DOHH2 (cell line): ENCODE measurements around the gene ALKAL2.

Source experiments
- H3F3A ChIP-seq: fragments of 200-600 bp; sonication (generic), shearing (Covaris generic); 2 replicates; pipeline ENCODE4 v1.6.0; 2016; ENCODE audit warnings: antibody characterized with exemption, mild to moderate bottlenecking; ENCODE audit not compliant: control insufficient read depth, insufficient read depth
- H3K27ac ChIP-seq: fragments of 200-600 bp; sonication (generic); 2 replicates; pipeline ENCODE4 v1.5.1; 2014; ENCODE audit warnings: low read depth, mild to moderate bottlenecking, low read length, moderate library complexity
- H3K27me3 ChIP-seq: fragments of 200-600 bp; sonication (generic); 2 replicates; pipeline ENCODE4 v1.6.1; 2014; ENCODE audit warnings: mild to moderate bottlenecking, low read length, mixed read lengths; ENCODE audit not compliant: control insufficient read depth
- H3K36me3 ChIP-seq: fragments of 200-600 bp; sonication (generic); 2 replicates; pipeline ENCODE4 v1.6.1; 2014; ENCODE audit warnings: mild to moderate bottlenecking, low read length, moderate library complexity, mixed read lengths; ENCODE audit not compliant: control insufficient read depth
- H3K4me1 ChIP-seq: fragments of 200-600 bp; sonication (generic); 2 replicates; pipeline ENCODE4 v1.6.1; 2014; ENCODE audit warnings: mild to moderate bottlenecking, low read length, mixed read lengths; ENCODE audit not compliant: control insufficient read depth
- H3K4me2 ChIP-seq: fragments of 200-600 bp; sonication (generic); 2 replicates; pipeline ENCODE4 v1.6.0; 2014; ENCODE audit warnings: mild to moderate bottlenecking, low read length, moderate library complexity
- H3K4me3 ChIP-seq: fragments of 200-600 bp; sonication (generic); 2 replicates; pipeline ENCODE4 v1.5.1; 2014; ENCODE audit warnings: mild to moderate bottlenecking, low read length, mixed read lengths
- H3K79me2 ChIP-seq: fragments of 200-600 bp; sonication (generic); 2 replicates; pipeline ENCODE4 v1.6.1; 2014; ENCODE audit warnings: mild to moderate bottlenecking, low read length, mixed read lengths; ENCODE audit not compliant: control insufficient read depth
- H3K9me2 ChIP-seq: fragments of 200-600 bp; sonication (generic); replicated peaks from 2 replicates; pipeline ENCODE4 v1.6.1; 2014; ENCODE audit warnings: mild to moderate bottlenecking, low read length, mixed read lengths; ENCODE audit not compliant: control insufficient read depth
- H3K9me3 ChIP-seq: fragments of 200-600 bp; sonication (generic); 2 replicates; pipeline ENCODE4 v1.6.1; 2014; ENCODE audit warnings: antibody characterized with exemption, low read length, mixed read lengths; ENCODE audit not compliant: control insufficient read depth, insufficient read depth
- H4K20me1 ChIP-seq: fragments of 200-600 bp; sonication (generic); 2 replicates; pipeline ENCODE4 v1.6.0; 2014; ENCODE audit warnings: low read depth, mild to moderate bottlenecking, antibody characterized with exemption, low read length, moderate library complexity; ENCODE audit not compliant: control insufficient read depth, insufficient read depth
- EZH2phosphoT487 ChIP-seq: fragments of 200-600 bp; sonication (generic); IDR thresholded peaks from 2 replicates; pipeline ENCODE4 v1.6.1; 2017; ENCODE audit warnings: borderline replicate concordance, mild to moderate bottlenecking, antibody characterized with exemption, low read length, moderate library complexity, mixed read lengths
- TF ChIP-seq, protein P1 (sequence below): fragments of 200-600 bp; sonication (generic); IDR thresholded peaks from one replicate; pipeline ENCODE4 v1.5.1; 2014; ENCODE audit warnings: antibody characterized with exemption, mild to moderate bottlenecking, low read depth, low read length; ENCODE audit not compliant: poor library complexity, severe bottlenecking

Gene ALKAL2

DNA sequence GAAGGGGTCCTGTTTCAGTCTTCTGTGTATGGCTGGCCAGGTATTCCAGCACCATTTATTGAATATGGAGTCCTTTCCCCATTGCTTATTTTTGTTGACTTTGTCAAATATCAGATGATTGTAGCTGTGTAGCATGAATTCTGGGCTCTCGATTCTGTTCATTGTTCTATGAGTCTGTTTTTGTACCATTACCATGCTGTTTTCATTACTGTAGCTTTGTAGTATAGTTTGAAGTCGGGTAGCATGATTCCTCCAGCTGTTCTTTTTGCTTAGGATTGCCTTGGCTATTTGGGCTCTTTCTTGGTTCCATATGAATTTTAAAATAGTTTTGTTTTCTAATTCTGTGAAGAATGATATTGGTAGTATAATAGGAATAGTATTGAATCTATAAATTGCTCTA is 30.0 kb downstream of the ALKAL2 start:
- H3F3A ChIP-seq: 0 out of 2 replicates have a peak, but pooled peaks cover 3% of the 10 kb centered on the region
- H3K36me3 ChIP-seq: no peaks in the 10 kb centered on the region
- no peaks in the 10 kb centered on the region for H3K9me2 ChIP-seq
- H3K9me3 ChIP-seq: peaks cover 8% of the 10 kb centered on the region
- no peaks in the 10 kb centered on the region for H3K79me2 ChIP-seq
- H3K4me1 ChIP-seq: no peaks in the 10 kb centered on the region
- no peak overlapping the region for H3K4me2 ChIP-seq
- H3K27ac ChIP-seq: no peak overlapping the region
- H4K20me1 ChIP-seq: no peaks in the 10 kb centered on the region
- H3K27me3 ChIP-seq: no peaks in the 10 kb centered on the region
- H3K4me3 ChIP-seq: no peak overlapping the region
- TF ChIP-seq, protein P1, sequence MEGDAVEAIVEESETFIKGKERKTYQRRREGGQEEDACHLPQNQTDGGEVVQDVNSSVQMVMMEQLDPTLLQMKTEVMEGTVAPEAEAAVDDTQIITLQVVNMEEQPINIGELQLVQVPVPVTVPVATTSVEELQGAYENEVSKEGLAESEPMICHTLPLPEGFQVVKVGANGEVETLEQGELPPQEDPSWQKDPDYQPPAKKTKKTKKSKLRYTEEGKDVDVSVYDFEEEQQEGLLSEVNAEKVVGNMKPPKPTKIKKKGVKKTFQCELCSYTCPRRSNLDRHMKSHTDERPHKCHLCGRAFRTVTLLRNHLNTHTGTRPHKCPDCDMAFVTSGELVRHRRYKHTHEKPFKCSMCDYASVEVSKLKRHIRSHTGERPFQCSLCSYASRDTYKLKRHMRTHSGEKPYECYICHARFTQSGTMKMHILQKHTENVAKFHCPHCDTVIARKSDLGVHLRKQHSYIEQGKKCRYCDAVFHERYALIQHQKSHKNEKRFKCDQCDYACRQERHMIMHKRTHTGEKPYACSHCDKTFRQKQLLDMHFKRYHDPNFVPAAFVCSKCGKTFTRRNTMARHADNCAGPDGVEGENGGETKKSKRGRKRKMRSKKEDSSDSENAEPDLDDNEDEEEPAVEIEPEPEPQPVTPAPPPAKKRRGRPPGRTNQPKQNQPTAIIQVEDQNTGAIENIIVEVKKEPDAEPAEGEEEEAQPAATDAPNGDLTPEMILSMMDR: no peak
- no peak for TF ChIP-seq EZH2phosphoT487

DNA sequence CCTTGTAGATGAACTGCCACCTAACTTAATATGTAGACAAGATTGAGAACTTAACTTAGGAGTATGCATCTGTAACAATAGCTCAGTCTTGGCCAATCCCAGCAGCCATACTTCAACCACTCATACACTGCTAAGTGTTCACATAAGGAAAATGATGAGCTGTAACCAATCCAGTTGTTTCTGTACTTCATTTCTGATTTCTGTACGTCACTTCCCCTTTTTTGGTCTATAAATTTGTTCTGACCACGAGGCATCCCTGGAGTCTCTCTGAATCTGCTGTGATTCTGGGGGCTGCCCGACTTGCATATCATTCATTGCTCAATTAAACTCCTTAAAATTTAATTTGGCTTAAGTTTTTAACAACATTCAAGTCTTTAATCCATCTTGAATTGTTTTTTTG is 30.5 kb downstream of the ALKAL2 start:
- H3K4me1 ChIP-seq: no peaks in the 10 kb centered on the region
- H3K9me3 ChIP-seq: peaks cover 8% of the 10 kb centered on the region
- H3K27me3 ChIP-seq: no peaks in the 10 kb centered on the region
- H4K20me1 ChIP-seq: no peaks in the 10 kb centered on the region
- no peak for TF ChIP-seq EZH2phosphoT487
- TF ChIP-seq, protein P1: no peak
- H3K4me2 ChIP-seq: no peak overlapping the region
- H3K36me3 ChIP-seq: no peaks in the 10 kb centered on the region
- no peaks in the 10 kb centered on the region for H3K9me2 ChIP-seq
- 0 out of 2 replicates have a peak, but pooled peaks cover 3% of the 10 kb centered on the region for H3F3A ChIP-seq
- H3K79me2 ChIP-seq: no peaks in the 10 kb centered on the region
- no peak overlapping the region for H3K4me3 ChIP-seq
- H3K27ac ChIP-seq: no peak overlapping the region

DNA sequence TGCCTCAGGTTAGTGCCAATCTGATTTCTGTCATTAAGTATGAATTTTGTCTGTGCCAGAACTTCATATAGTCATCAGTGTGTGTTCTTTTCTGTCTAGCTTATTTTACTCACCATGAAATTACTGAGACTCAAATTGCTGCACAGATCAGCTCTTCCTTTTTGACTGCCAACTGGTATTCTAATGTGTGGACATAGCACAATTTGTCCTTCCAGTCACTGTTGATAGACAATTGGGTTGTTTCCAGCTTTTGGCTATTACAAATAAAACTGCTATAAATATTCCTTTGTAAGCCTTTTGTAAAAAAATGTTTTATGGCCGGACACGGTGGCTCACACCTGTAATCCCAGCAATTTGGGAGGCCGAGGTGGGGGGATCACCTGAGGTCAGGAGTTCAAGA is 31.8 kb downstream of the ALKAL2 start:
- Histone ChIP-seq H3K4me1 (no peaks in the 10 kb centered on the region), H3K9me3 (peaks cover 8% of the 10 kb centered on the region), H3K36me3 (no peaks in the 10 kb centered on the region), H3K27me3 (no peaks in the 10 kb centered on the region), H3K79me2 (no peaks in the 10 kb centered on the region), H3F3A (0 out of 2 replicates have a peak, but pooled peaks cover 3% of the 10 kb centered on the region), H3K4me3 (no peak overlapping the region), H4K20me1 (no peaks in the 10 kb centered on the region), H3K27ac (no peak overlapping the region), H3K9me2 (no peaks in the 10 kb centered on the region), H3K4me2 (no peak overlapping the region)
- TF ChIP-seq, protein P1: no peak
- TF ChIP-seq EZH2phosphoT487: no peak
